ENCODE data around the gene SDCCAG8. TPM values are rescaled to one million over a fixed set of nuclear protein-coding genes. Genes with fewer than 3 reads are reported as not detected.

The SDCCAG8 gene
- total RNA-seq, 1 donor from 2014 or later, result 31.6 TPM

GRCh38 chr1:243364330-243364729 lies 108.5 kb downstream of the SDCCAG8 start:
- TF ChIP-seq CTCF (IDR thresholded peaks at IDR 0.05; ENCODE audit: unreplicated experiment), result no peak
- H3K4me3 Mint-ChIP-seq (ENCODE audit: low read depth), result no peak overlapping the region
- H3K27ac Mint-ChIP-seq, result no peak overlapping the region
- H3K36me3 Mint-ChIP-seq (ENCODE audit: insufficient read depth), result peaks cover 6% of the 10 kb centered on the region
- H3K27me3 Mint-ChIP-seq, result no peaks in the 10 kb centered on the region
- no peaks in the 10 kb centered on the region for H3K9me3 Mint-ChIP-seq (ENCODE audit: low read depth)
- DNase-seq (ENCODE audit: low spot score, unreplicated experiment), result no peak
- H3K4me1 Mint-ChIP-seq (ENCODE audit: low read depth), result peaks cover 4% of the 10 kb centered on the region

GRCh38 chr1:243364866-243365265 lies 109.0 kb downstream of the SDCCAG8 start:
- no peaks in the 10 kb centered on the region for H3K9me3 Mint-ChIP-seq (ENCODE audit: low read depth)
- no peak for TF ChIP-seq CTCF (IDR thresholded peaks at IDR 0.05; ENCODE audit: unreplicated experiment)
- no peaks in the 10 kb centered on the region for H3K27me3 Mint-ChIP-seq
- DNase-seq (ENCODE audit: low spot score, unreplicated experiment), result no peak
- H3K4me1 Mint-ChIP-seq (ENCODE audit: low read depth), result peaks cover 4% of the 10 kb centered on the region
- peaks cover 7% of the 10 kb centered on the region for H3K36me3 Mint-ChIP-seq (ENCODE audit: insufficient read depth)
- no peak overlapping the region for H3K4me3 Mint-ChIP-seq (ENCODE audit: low read depth)
- H3K27ac Mint-ChIP-seq, result no peak overlapping the region

GRCh38 chr1:243367314-243367713 lies 111.5 kb downstream of the SDCCAG8 start:
- DNase-seq (ENCODE audit: low spot score, unreplicated experiment), result no peak
- no peak overlapping the region for H3K27ac Mint-ChIP-seq

GRCh38 chr1:243374412-243374811 lies 118.6 kb downstream of the SDCCAG8 start:
- peaks cover 17% of the 10 kb centered on the region for H3K9me3 Mint-ChIP-seq (ENCODE audit: low read depth)
- no peak for DNase-seq (ENCODE audit: low spot score, unreplicated experiment)
- TF ChIP-seq CTCF (IDR thresholded peaks at IDR 0.05; ENCODE audit: unreplicated experiment), result no peak
- no peak overlapping the region for H3K27ac Mint-ChIP-seq
- peaks cover 18% of the 10 kb centered on the region for H3K36me3 Mint-ChIP-seq (ENCODE audit: insufficient read depth)
- H3K4me1 Mint-ChIP-seq (ENCODE audit: low read depth), result no peaks in the 10 kb centered on the region
- no peaks in the 10 kb centered on the region for H3K27me3 Mint-ChIP-seq
- no peak overlapping the region for H3K4me3 Mint-ChIP-seq (ENCODE audit: low read depth)

More at GRCh38 chr1:243367314-243367713, 111.5 kb downstream of the SDCCAG8 start:
- H3K27me3 Mint-ChIP-seq, result no peaks in the 10 kb centered on the region
- H3K9me3 Mint-ChIP-seq (ENCODE audit: low read depth), result no peaks in the 10 kb centered on the region
- TF ChIP-seq CTCF (IDR thresholded peaks at IDR 0.05; ENCODE audit: unreplicated experiment), result no peak
- H3K36me3 Mint-ChIP-seq (ENCODE audit: insufficient read depth), result peaks cover 9% of the 10 kb centered on the region
- H3K4me3 Mint-ChIP-seq (ENCODE audit: low read depth), result no peak overlapping the region
- H3K4me1 Mint-ChIP-seq (ENCODE audit: low read depth), result peaks cover 4% of the 10 kb centered on the region

- DNase-seq (ENCODE audit: low spot score, unreplicated experiment), result no peak
- Mint-ChIP-seq H3K4me1 (ENCODE audit: low read depth) (no peaks in the 10 kb centered on the region), H3K27ac (no peak overlapping the region), H3K4me3 (ENCODE audit: low read depth) (no peak overlapping the region), H3K36me3 (ENCODE audit: insufficient read depth) (peaks cover 14% of the 10 kb centered on the region), H3K9me3 (ENCODE audit: low read depth) (peaks cover 17% of the 10 kb centered on the region), H3K27me3 (no peaks in the 10 kb centered on the region)
- TF ChIP-seq CTCF (IDR thresholded peaks at IDR 0.05; ENCODE audit: unreplicated experiment), result no peak
Measured at GRCh38 chr1:243375596-243375995, 119.8 kb downstream of the SDCCAG8 start.
